Vagina (tissue), 2 donors: Measurements from ENCODE around the gene EOLA2. TPM values are rescaled to one million over a fixed set of nuclear protein-coding genes. Genes with fewer than 3 reads are reported as not detected.
"Not testable (repeated sequence)": the region's sequence is repeated elsewhere in the genome, so short reads cannot be mapped to it uniquely, and the experiment has no call there.

Source experiments
- DNase-seq, 2 donors: peaks; one replicate each; pipeline ENCODE4 v3.0.0-alpha.2; 2017; ENCODE audit errors: extremely low spot score in 2 of 2
- H3K27ac ChIP-seq: fragments of 200-600 bp; sonication (generic); one replicate; pipeline ENCODE4 v1.5.1; 2019
- H3K27me3 ChIP-seq: fragments of 200-600 bp; sonication (generic); one replicate; pipeline ENCODE4 v1.5.1; 2019
- H3K36me3 ChIP-seq, 2 donors: fragments of 200-600 bp; sonication (generic); one replicate each; pipeline ENCODE4 v1.5.1; 2017 to 2019
- H3K4me1 ChIP-seq: fragments of 200-600 bp; sonication (generic); one replicate; pipeline ENCODE4 v1.5.1; 2019
- H3K4me3 ChIP-seq, 2 donors: fragments of 200-600 bp; sonication (generic); 1 replicate in 1 of 2; 2 replicates in 1 of 2; pipeline ENCODE4 v1.5.1; 2016 to 2019
- H3K9me3 ChIP-seq: fragments of 200-600 bp; sonication (generic); one replicate; pipeline ENCODE4 v1.5.1; 2019
- POLR2A ChIP-seq, 2 donors: fragments of 450-650 bp; IDR thresholded peaks; one replicate each; pipeline ENCODE4 v1.6.1; 2017; ENCODE audit warnings: antibody characterized with exemption in 2 of 2, mild to moderate bottlenecking in 2 of 2, moderate library complexity in 2 of 2
- POLR2AphosphoS5 ChIP-seq, 2 donors: sonication (generic); formaldehyde crosslinking; IDR thresholded peaks; one replicate each; pipeline ENCODE4 v1.9.0; 2017; ENCODE audit warnings: antibody characterized with exemption in 2 of 2, mild to moderate bottlenecking in 2 of 2, low read depth in 1 of 2; ENCODE audit not compliant: insufficient read depth in 1 of 2
- intact Hi-C: fragments of 100-400 bp; cut with DNase I; formaldehyde crosslinking; loops from one replicate; pipeline ENCODE4 v1.15.1; 2023
- total RNA-seq: library from RNA; depleted of rRNA; stranded (reverse); fragments of >200 nt; gene quantifications from one replicate; pipeline ENCODE4 v1.2.3, GENCODE V29; 2016
- TF ChIP-seq, protein P1 (sequence below), 3 experiments: fragments of 450-650 bp in 2 of 3; fragments of 200-600 bp in 1 of 3; sonication (generic) in 1 of 3; IDR thresholded peaks; one replicate each; pipeline ENCODE4 v1.5.1; 2017 to 2019; ENCODE audit warnings: antibody characterized with exemption in 3 of 3, mild to moderate bottlenecking in 2 of 3, moderate library complexity in 2 of 3

EOLA2 gene
- total RNA-seq, 1 donor from 2014 or later = 15.5 TPM

GRCh38 chrX:149939905-149940673 is 1.8 kb upstream of the EOLA2 start:
- H3K9me3 ChIP-seq = no peaks in the 10 kb centered on the region
- intact Hi-C loops = no loop called here
- H3K27me3 ChIP-seq = no peaks in the 10 kb centered on the region
- TF ChIP-seq, protein P1, sequence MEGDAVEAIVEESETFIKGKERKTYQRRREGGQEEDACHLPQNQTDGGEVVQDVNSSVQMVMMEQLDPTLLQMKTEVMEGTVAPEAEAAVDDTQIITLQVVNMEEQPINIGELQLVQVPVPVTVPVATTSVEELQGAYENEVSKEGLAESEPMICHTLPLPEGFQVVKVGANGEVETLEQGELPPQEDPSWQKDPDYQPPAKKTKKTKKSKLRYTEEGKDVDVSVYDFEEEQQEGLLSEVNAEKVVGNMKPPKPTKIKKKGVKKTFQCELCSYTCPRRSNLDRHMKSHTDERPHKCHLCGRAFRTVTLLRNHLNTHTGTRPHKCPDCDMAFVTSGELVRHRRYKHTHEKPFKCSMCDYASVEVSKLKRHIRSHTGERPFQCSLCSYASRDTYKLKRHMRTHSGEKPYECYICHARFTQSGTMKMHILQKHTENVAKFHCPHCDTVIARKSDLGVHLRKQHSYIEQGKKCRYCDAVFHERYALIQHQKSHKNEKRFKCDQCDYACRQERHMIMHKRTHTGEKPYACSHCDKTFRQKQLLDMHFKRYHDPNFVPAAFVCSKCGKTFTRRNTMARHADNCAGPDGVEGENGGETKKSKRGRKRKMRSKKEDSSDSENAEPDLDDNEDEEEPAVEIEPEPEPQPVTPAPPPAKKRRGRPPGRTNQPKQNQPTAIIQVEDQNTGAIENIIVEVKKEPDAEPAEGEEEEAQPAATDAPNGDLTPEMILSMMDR (IDR thresholded peaks at IDR 0.05) = no peak
- peak in 1 of 2 donors; percentile 67 for TF ChIP-seq POLR2AphosphoS5 (IDR thresholded peaks at IDR 0.05; ENCODE audit: insufficient read depth in 1 of 2, low read depth in 1 of 2)
- H3K4me3 ChIP-seq = peak overlapping the region; percentile 48 to 72
- DNase-seq = peak in 1 of 2 donors; percentile 99
- peaks cover 8% of the 10 kb centered on the region for H3K4me1 ChIP-seq
- peak overlapping the region; percentile 90 for H3K27ac ChIP-seq
- no peaks in the 10 kb centered on the region for H3K36me3 ChIP-seq

GRCh38 chrX:149939655-149939904 is 1.3 kb upstream of the EOLA2 start:
- H3K36me3 ChIP-seq = no peaks in the 10 kb centered on the region
- TF ChIP-seq, protein P1 (IDR thresholded peaks at IDR 0.05) = no peak
- peak in 1 of 2 donors; percentile 62 for TF ChIP-seq POLR2AphosphoS5 (IDR thresholded peaks at IDR 0.05; ENCODE audit: insufficient read depth in 1 of 2, low read depth in 1 of 2)
- no peak for TF ChIP-seq POLR2A (IDR thresholded peaks at IDR 0.05)
- peak overlapping the region; percentile 48 to 72 for H3K4me3 ChIP-seq
- no peaks in the 10 kb centered on the region for H3K9me3 ChIP-seq
- intact Hi-C loops = no loop called here
- peak overlapping the region; percentile 90 for H3K27ac ChIP-seq
- no peak for DNase-seq
- H3K27me3 ChIP-seq = no peaks in the 10 kb centered on the region
- H3K4me1 ChIP-seq = peaks cover 8% of the 10 kb centered on the region

- H3K27me3 ChIP-seq = no peaks in the 10 kb centered on the region
- H3K4me1 ChIP-seq = peaks cover 8% of the 10 kb centered on the region
- TF ChIP-seq POLR2A (IDR thresholded peaks at IDR 0.05) (no peak), POLR2AphosphoS5 (IDR thresholded peaks at IDR 0.05; ENCODE audit: insufficient read depth in 1 of 2, low read depth in 1 of 2) (no peak)
- TF ChIP-seq, protein P1 (IDR thresholded peaks at IDR 0.05) = no peak
- H3K27ac ChIP-seq = peak overlapping the region; percentile 90
- peak in 1 of 2 donors; percentile 94 for DNase-seq
- peak overlapping the region; percentile 48 to 72 for H3K4me3 ChIP-seq
- no peaks in the 10 kb centered on the region for H3K36me3 ChIP-seq
- intact Hi-C loops = no loop called here
- H3K9me3 ChIP-seq = no peaks in the 10 kb centered on the region
Observed at GRCh38 chrX:149938881-149939654, 777 bp upstream of the EOLA2 start.

- DNase-seq = no peak
- TF ChIP-seq, protein P1 (IDR thresholded peaks at IDR 0.05) = no peak
- peak in 1 of 2 donors; percentile 83 for TF ChIP-seq POLR2AphosphoS5 (IDR thresholded peaks at IDR 0.05; ENCODE audit: insufficient read depth in 1 of 2, low read depth in 1 of 2)
- Histone ChIP-seq H3K9me3 (no peaks in the 10 kb centered on the region), H3K27me3 (no peaks in the 10 kb centered on the region), H3K27ac (peak overlapping the region; percentile 90), H3K4me3 (peak overlapping the region; percentile 67 to 72), H3K36me3 (no peaks in the 10 kb centered on the region), H3K4me1 (peaks cover 8% of the 10 kb centered on the region)
- intact Hi-C loops = no loop called here
Observed at GRCh38 chrX:149937871-149938426, 342 bp downstream of the EOLA2 start.

GRCh38 chrX:149937328-149937727 is 963 bp downstream of the EOLA2 start:
- H3K4me1 ChIP-seq, H3K9me3 ChIP-seq, H3K27me3 ChIP-seq, DNase-seq, H3K36me3 ChIP-seq, intact Hi-C loops: not testable (repeated sequence)
- peak overlapping the region; percentile 90 for H3K27ac ChIP-seq
- peak overlapping the region; percentile 67 to 72 for H3K4me3 ChIP-seq

DNA sequence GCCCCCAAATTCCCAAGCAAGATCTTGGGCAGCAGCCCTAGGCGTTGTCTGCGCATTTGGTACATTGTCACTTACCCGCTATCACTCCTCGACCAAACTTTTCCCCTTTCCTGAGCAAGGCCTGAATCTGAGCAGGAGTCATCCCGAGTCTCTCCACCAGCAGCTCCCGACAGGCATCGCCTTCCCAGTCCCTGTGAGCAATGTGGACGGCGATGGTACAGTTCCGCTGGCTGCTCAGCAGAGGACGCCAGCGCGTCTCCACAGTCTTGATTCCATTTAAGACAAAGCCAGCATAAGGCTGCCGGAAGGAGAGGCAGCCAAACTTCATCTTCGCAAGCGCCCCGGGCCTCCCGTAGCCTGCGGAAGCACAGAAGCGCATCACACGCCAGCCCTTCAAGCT is 4.7 kb downstream of the EOLA2 start:
- H3K4me1 ChIP-seq, H3K9me3 ChIP-seq, H3K4me3 ChIP-seq, intact Hi-C loops, H3K36me3 ChIP-seq, H3K27ac ChIP-seq, H3K27me3 ChIP-seq, DNase-seq: not testable (repeated sequence)

DNA sequence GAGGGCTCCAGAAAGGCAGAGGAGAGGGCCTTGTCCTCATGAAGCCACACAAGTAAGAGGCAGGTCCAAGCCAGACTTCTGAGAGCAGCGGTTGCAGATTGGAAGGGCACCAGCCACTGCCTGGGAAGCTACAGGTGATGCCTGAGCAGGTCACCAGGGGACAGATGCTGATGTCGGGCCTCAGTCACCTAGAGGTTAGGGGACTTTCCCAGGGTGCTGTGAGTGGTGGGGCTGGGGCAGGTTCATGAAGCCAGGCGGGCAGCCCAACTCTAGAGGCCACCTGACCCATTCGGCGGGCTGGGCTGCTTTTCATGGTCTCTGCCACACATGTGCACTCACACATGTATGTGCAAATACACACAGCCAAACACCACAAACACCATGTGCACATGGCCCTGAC is 5.3 kb downstream of the EOLA2 start:
- DNase-seq, H3K4me1 ChIP-seq, H3K4me3 ChIP-seq, H3K27me3 ChIP-seq, intact Hi-C loops, H3K9me3 ChIP-seq, H3K27ac ChIP-seq, H3K36me3 ChIP-seq: not testable (repeated sequence)

GRCh38 chrX:149932150-149932549 is 6.1 kb downstream of the EOLA2 start:
- H3K27ac ChIP-seq, H3K36me3 ChIP-seq, DNase-seq, H3K27me3 ChIP-seq, H3K4me1 ChIP-seq, H3K4me3 ChIP-seq, H3K9me3 ChIP-seq, intact Hi-C loops: not testable (repeated sequence)
